ENCODE results near the gene FGG. TPM values are rescaled to one million over a fixed set of nuclear protein-coding genes. Genes with fewer than 3 reads are reported as not detected.

Gene FGG
- total and polyA plus RNA-seq, 2 of the 13 experiments (the other 11 are each of a cell fraction or from before 2014, with no cell fraction given): 1,037 to 2,423 TPM

DNA sequence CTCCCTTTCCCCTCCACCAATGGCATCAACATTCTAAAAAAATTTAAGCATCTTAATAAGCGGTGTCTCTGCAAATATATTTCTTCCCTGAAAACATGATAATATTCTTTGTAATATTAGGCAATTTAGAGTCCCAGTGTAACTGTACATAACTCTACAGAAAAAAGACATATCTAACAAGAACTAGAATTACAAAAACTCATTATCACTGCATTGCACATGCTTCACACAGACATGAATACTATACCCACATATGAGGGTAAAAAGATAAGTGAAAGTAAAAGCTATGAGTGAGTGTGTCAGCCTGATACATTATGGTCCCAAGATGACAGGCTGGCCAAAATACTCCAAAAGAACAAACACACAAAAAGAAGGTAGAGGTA, 52.0 kb downstream of the FGG start (continued):
- TF ChIP-seq ZNF281 (CRISPR knock-in tag; IDR thresholded peaks at IDR 0.05; ENCODE audit: borderline replicate concordance) (no peak), RBFOX2 (IDR thresholded peaks at IDR 0.05; ENCODE audit: low read depth, low read length) (no peak), ARNT2 (CRISPR knock-in tag; IDR thresholded peaks at IDR 0.05; ENCODE audit: low read depth) (0 out of 2 replicates have a peak, but pooled peaks have one; percentile 8), SAP130 (CRISPR knock-in tag; IDR thresholded peaks at IDR 0.05; ENCODE audit: low read depth) (no peak; the same call in 1 of the 2 replicates), ZNF775 (CRISPR knock-in tag; IDR thresholded peaks at IDR 0.05; ENCODE audit: borderline replicate concordance) (no peak), ZNF333 (CRISPR knock-in tag; IDR thresholded peaks at IDR 0.05; ENCODE audit: borderline replicate concordance) (no peak), TCF7L2 (IDR thresholded peaks at IDR 0.05; ENCODE audit: low read depth, low read length) (0 out of 2 replicates have a peak, but pooled peaks have one; percentile 7), JUND (CRISPR knock-in tag; IDR thresholded peaks at IDR 0.05) (no peak), ZNF224 (CRISPR knock-in tag; IDR thresholded peaks at IDR 0.05) (no peak), PLSCR1 (CRISPR knock-in tag; IDR thresholded peaks at IDR 0.05; ENCODE audit: borderline replicate concordance) (no peak), RNF2 (conservative IDR thresholded peaks at IDR 0.05; ENCODE audit: low read depth) (no peak), IRF2 (CRISPR knock-in tag; IDR thresholded peaks at IDR 0.05) (no peak), HOXA9 (CRISPR knock-in tag; IDR thresholded peaks at IDR 0.05; ENCODE audit: borderline replicate concordance) (no peak), ZNF30 (CRISPR knock-in tag; IDR thresholded peaks at IDR 0.05) (no peak), ZC3H13 (CRISPR knock-in tag; IDR thresholded peaks at IDR 0.05) (no peak), ZNF280B (CRISPR knock-in tag; IDR thresholded peaks at IDR 0.05; ENCODE audit: borderline replicate concordance) (no peak), ZNF383 (CRISPR knock-in tag; IDR thresholded peaks at IDR 0.05; ENCODE audit: borderline replicate concordance) (no peak), DMAP1 (CRISPR knock-in tag; IDR thresholded peaks at IDR 0.05) (no peak), ZNF7 (CRISPR knock-in tag; IDR thresholded peaks at IDR 0.05) (no peak), REPIN1 (CRISPR knock-in tag; IDR thresholded peaks at IDR 0.05; ENCODE audit: borderline replicate concordance, low read depth) (no peak), CREM (IDR thresholded peaks at IDR 0.05) (peak; percentile 62), CREM (CRISPR knock-in tag; IDR thresholded peaks at IDR 0.05) (no peak), E2F1 (CRISPR knock-in tag; IDR thresholded peaks at IDR 0.05) (0 out of 2 replicates have a peak, but pooled peaks have one; percentile 42), ZNF567 (CRISPR knock-in tag; IDR thresholded peaks at IDR 0.05; ENCODE audit: borderline replicate concordance) (no peak)
- TF ChIP-seq, protein P1, sequence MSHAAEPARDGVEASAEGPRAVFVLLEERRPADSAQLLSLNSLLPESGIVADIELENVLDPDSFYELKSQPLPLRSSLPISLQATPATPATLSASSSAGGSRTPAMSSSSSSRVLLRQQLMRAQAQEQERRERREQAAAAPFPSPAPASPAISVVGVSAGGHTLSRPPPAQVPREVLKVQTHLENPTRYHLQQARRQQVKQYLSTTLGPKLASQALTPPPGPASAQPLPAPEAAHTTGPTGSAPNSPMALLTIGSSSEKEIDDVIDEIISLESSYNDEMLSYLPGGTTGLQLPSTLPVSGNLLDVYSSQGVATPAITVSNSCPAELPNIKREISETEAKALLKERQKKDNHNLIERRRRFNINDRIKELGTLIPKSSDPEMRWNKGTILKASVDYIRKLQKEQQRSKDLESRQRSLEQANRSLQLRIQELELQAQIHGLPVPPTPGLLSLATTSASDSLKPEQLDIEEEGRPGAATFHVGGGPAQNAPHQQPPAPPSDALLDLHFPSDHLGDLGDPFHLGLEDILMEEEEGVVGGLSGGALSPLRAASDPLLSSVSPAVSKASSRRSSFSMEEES (CRISPR knock-in tag; IDR thresholded peaks at IDR 0.05): no peak

All from HepG2 (cell line).